HG03103 (cell line): ENCODE results near the gene CHD8.
"Not testable (repeated sequence)": the region's sequence is repeated elsewhere in the genome, so short reads cannot be mapped to it uniquely, and the experiment has no call there.

Source experiments
- ATAC-seq: cut with Tn5 transposase; IDR thresholded peaks from one replicate; pipeline ENCODE4 v1.9.1; 2021; ENCODE audit warnings: low read depth; ENCODE audit not compliant: unreplicated experiment

CHD8 gene

GRCh38 chr14:21455912-21456667 is at the start of gene CHD8:
TSS of gene CHD8 (minus strand) at chr14:21456123. CDS start at chr14:21431643, 24,480 bp downstream.
- peak; percentile 96 for ATAC-seq

GRCh38 chr14:21505012-21505553 is 49.2 kb upstream of the CHD8 start:
- peak; percentile 83 for ATAC-seq

- no peak for ATAC-seq
Observed at GRCh38 chr14:21503376-21503775, 47.5 kb upstream of the CHD8 start.

- ATAC-seq, result no peak
Observed at GRCh38 chr14:21501568-21501967, 45.6 kb upstream of the CHD8 start.

- peak; percentile 58 for ATAC-seq
Observed at GRCh38 chr14:21498540-21499526, 42.9 kb upstream of the CHD8 start.

GRCh38 chr14:21496453-21496852 is 40.5 kb upstream of the CHD8 start:
- no peak for ATAC-seq

GRCh38 chr14:21494902-21495762 is 39.2 kb upstream of the CHD8 start:
- ATAC-seq, result no peak

GRCh38 chr14:21486640-21487087 is 30.7 kb upstream of the CHD8 start:
- no peak for ATAC-seq

- peak; percentile 99 for ATAC-seq
Observed at GRCh38 chr14:21476925-21477681, 21.2 kb upstream of the CHD8 start, which contains the start of the genes RAB2B and TOX4. TSS of gene RAB2B (minus strand) at chr14:21476959. CDS start at chr14:21476872, 87 bp downstream. TSS of gene TOX4 (plus strand) at chr14:21477195. CDS start at chr14:21477279, 84 bp downstream.

- ATAC-seq, result peak; percentile 31
Observed at GRCh38 chr14:21476523-21476924, 20.6 kb upstream of the CHD8 start.

GRCh38 chr14:21475767-21476522 is 20.0 kb upstream of the CHD8 start:
- ATAC-seq, result no peak

- ATAC-seq, result no peak
Observed at GRCh38 chr14:21467616-21468015, 11.7 kb upstream of the CHD8 start.

- ATAC-seq, result peak; percentile 6
Observed at GRCh38 chr14:21455592-21455911, 371 bp downstream of the CHD8 start.

GRCh38 chr14:21454843-21455544 is 929 bp downstream of the CHD8 start:
- ATAC-seq, result no peak

- ATAC-seq, result no peak
Observed at GRCh38 chr14:21449899-21450216, 6.1 kb downstream of the CHD8 start.

- not testable (repeated sequence) for ATAC-seq
Observed at GRCh38 chr14:21442657-21443056, 13.3 kb downstream of the CHD8 start.

GRCh38 chr14:21440859-21441258 is 15.1 kb downstream of the CHD8 start:
- ATAC-seq, result no peak
